OCI-LY1 (cell line): ENCODE measurements around the gene SLC7A6OS.

Source experiments
- H2AFZ ChIP-seq: fragments of 200-600 bp; sonication (generic), shearing (Covaris generic); 2 replicates; pipeline ENCODE4 v1.6.0; 2014; ENCODE audit warnings: antibody characterized with exemption, mild to moderate bottlenecking, low read length
- H3F3A ChIP-seq: fragments of 200-600 bp; sonication (generic), shearing (Covaris generic); 2 replicates; pipeline ENCODE4 v1.6.0; 2014; ENCODE audit warnings: mild to moderate bottlenecking, antibody characterized with exemption, low read length, moderate library complexity; ENCODE audit not compliant: insufficient read depth
- H3K27ac ChIP-seq: fragments of 200-600 bp; sonication (generic); 2 replicates; pipeline ENCODE4 v1.5.1; 2014; ENCODE audit warnings: low read length, mixed run types, mild to moderate bottlenecking, low read depth; ENCODE audit not compliant: poor library complexity, severe bottlenecking
- H3K27me3 ChIP-seq: fragments of 200-600 bp; sonication (generic); 2 replicates; pipeline ENCODE4 v1.6.0; 2014; ENCODE audit warnings: antibody characterized with exemption, mild to moderate bottlenecking, low read length, moderate library complexity; ENCODE audit not compliant: insufficient read depth
- H3K36me3 ChIP-seq: fragments of 200-600 bp; sonication (generic); 2 replicates; pipeline ENCODE4 v1.6.1; 2014; ENCODE audit warnings: mild to moderate bottlenecking, antibody characterized with exemption, low read length, moderate library complexity, mixed read lengths; ENCODE audit not compliant: insufficient read depth
- H3K4me1 ChIP-seq: fragments of 200-600 bp; sonication (generic); 2 replicates; pipeline ENCODE4 v1.5.1; 2014; ENCODE audit warnings: mild to moderate bottlenecking, low read length, moderate library complexity; ENCODE audit not compliant: insufficient read depth, severe bottlenecking
- H3K4me2 ChIP-seq: fragments of 200-600 bp; sonication (generic), shearing (Covaris generic); 2 replicates; pipeline ENCODE4 v1.6.1; 2014; ENCODE audit warnings: low read length
- H3K4me3 ChIP-seq: fragments of 200-600 bp; sonication (generic); 2 replicates; pipeline ENCODE4 v1.5.1; 2014; ENCODE audit warnings: low read length, low read depth, mild to moderate bottlenecking, mixed read lengths; ENCODE audit not compliant: poor library complexity, severe bottlenecking
- H3K79me2 ChIP-seq: fragments of 200-600 bp; shearing (Covaris generic); 2 replicates; pipeline ENCODE4 v1.6.1; 2016; ENCODE audit warnings: mixed run types, low read length, mixed read lengths; ENCODE audit not compliant: insufficient read depth
- H3K9ac ChIP-seq: fragments of 200-600 bp; sonication (generic), shearing (Covaris generic); 2 replicates; pipeline ENCODE4 v1.6.1; 2014; ENCODE audit warnings: mild to moderate bottlenecking, low read length, mixed read lengths
- H3K9me2 ChIP-seq: fragments of 200-600 bp; sonication (generic), shearing (Covaris generic); 2 replicates; pipeline ENCODE4 v1.6.1; 2014; ENCODE audit warnings: low read depth, mild to moderate bottlenecking, low read length, mixed read lengths
- H3K9me3 ChIP-seq: fragments of 200-600 bp; shearing (Covaris generic); 2 replicates; pipeline ENCODE4 v1.6.1; 2014; ENCODE audit warnings: low read length, mixed read lengths
- H4K20me1 ChIP-seq: fragments of 200-600 bp; sonication (generic), shearing (Covaris generic); 2 replicates; pipeline ENCODE4 v1.6.0; 2016; ENCODE audit warnings: mild to moderate bottlenecking, low read length; ENCODE audit not compliant: insufficient read depth
- CTCF ChIP-seq: fragments of 200-600 bp; sonication (generic), shearing (Covaris generic); IDR thresholded peaks from 2 replicates; pipeline ENCODE4 v1.5.1; 2017; ENCODE audit warnings: mild to moderate bottlenecking, antibody characterized with exemption, low read length, moderate library complexity, mixed read lengths
- EZH2 ChIP-seq: fragments of 200-600 bp; sonication (generic), shearing (Covaris generic); IDR thresholded peaks from 2 replicates; pipeline ENCODE4 v1.8.0; 2017; ENCODE audit warnings: borderline replicate concordance, mixed run types, mild to moderate bottlenecking, antibody characterized with exemption, low read length, moderate library complexity, mixed read lengths

Gene SLC7A6OS

GRCh38 chr16:68324336-68324735 is 13.6 kb upstream of the SLC7A6OS start:
- no peak overlapping the region for H3K9ac ChIP-seq
- H3K4me1 ChIP-seq: peaks cover under 1% of the 10 kb centered on the region
- no peak for TF ChIP-seq CTCF
- TF ChIP-seq EZH2: no peak
- no peak overlapping the region for H3K27ac ChIP-seq
- no peaks in the 10 kb centered on the region for H3K27me3 ChIP-seq
- H3K4me3 ChIP-seq: no peak overlapping the region
- no peaks in the 10 kb centered on the region for H4K20me1 ChIP-seq
- H3K36me3 ChIP-seq: peaks cover 72% of the 10 kb centered on the region
- no peaks in the 10 kb centered on the region for H3F3A ChIP-seq
- H3K79me2 ChIP-seq: no peaks in the 10 kb centered on the region
- H3K4me2 ChIP-seq: no peak overlapping the region
- H3K9me2 ChIP-seq: no peaks in the 10 kb centered on the region
- H3K9me3 ChIP-seq: no peaks in the 10 kb centered on the region
- H2AFZ ChIP-seq: no peak overlapping the region

- Histone ChIP-seq H3K36me3 (peaks cover 71% of the 10 kb centered on the region), H4K20me1 (no peaks in the 10 kb centered on the region), H3K9ac (no peak overlapping the region), H3K4me2 (no peak overlapping the region), H3K4me1 (peaks cover 22% of the 10 kb centered on the region), H3K9me3 (no peaks in the 10 kb centered on the region), H3K9me2 (no peaks in the 10 kb centered on the region), H3K27me3 (no peaks in the 10 kb centered on the region), H3F3A (no peaks in the 10 kb centered on the region), H3K4me3 (no peak overlapping the region), H3K27ac (peak overlapping the region; percentile 73), H3K79me2 (no peaks in the 10 kb centered on the region), H2AFZ (no peak overlapping the region)
- no peak for TF ChIP-seq EZH2
- no peak for TF ChIP-seq CTCF
Measured at GRCh38 chr16:68319185-68319908, 8.6 kb upstream of the SLC7A6OS start.

- Histone ChIP-seq H3K4me3 (peak overlapping the region; percentile 42), H3K36me3 (peaks cover 43% of the 10 kb centered on the region; the same call in 1 of the 2 replicates), H3K4me2 (peak overlapping the region; percentile 15; the same call in 1 of the 2 replicates), H4K20me1 (no peaks in the 10 kb centered on the region), H3K9me3 (no peaks in the 10 kb centered on the region), H3K9ac (no peak overlapping the region; the same call in 1 of the 2 replicates), H3K4me1 (peaks cover 46% of the 10 kb centered on the region), H3K27me3 (no peaks in the 10 kb centered on the region), H3F3A (no peaks in the 10 kb centered on the region), H3K79me2 (peaks cover 29% of the 10 kb centered on the region), H3K27ac (no peak overlapping the region), H2AFZ (no peak overlapping the region), H3K9me2 (no peaks in the 10 kb centered on the region)
- no peak for TF ChIP-seq CTCF
Measured at GRCh38 chr16:68313116-68313515, 2.4 kb upstream of the SLC7A6OS start.
